Measurements from ENCODE around the gene EVI5L.

Gene EVI5L

DNA sequence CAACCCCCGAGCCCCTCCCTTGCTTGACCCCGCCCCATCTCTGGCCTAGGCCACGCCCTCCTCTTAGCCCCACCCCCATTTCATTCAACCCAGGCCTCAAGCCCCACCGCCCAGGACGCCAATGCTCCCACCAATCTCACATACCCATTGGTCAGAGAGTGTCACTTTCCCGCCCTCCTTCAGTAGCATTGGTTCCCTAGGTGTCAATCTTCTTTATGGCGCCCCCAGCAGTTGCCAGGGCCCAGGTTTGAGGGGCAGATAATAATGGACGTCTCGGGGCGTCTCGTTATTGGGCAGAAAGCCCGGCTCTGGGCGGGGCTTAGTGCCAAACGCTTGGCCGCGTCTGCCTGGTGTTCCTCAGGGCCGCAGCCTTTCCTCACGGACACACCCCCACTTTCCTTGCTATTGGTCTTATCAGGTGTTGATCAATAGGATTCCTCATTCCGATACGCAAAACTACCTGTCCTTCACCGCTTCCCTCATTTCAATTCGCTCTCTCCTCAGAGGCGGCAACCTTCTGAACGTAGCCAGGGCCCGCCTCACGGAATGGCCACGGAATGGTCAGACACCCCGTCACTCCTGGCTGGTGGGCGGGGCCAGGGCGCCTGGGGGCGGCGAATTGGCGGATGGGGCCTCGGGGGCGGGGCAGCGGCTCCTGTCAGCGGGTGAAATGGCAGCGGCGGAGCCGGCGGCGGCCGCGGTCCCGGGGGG lies at the start of gene EVI5L:
TSS of gene EVI5L (plus strand) at position 658 of the 711 bp plus-strand sequence. CDS start 16,325 bp downstream, outside the sequence.
- TF ChIP-seq, protein P1, sequence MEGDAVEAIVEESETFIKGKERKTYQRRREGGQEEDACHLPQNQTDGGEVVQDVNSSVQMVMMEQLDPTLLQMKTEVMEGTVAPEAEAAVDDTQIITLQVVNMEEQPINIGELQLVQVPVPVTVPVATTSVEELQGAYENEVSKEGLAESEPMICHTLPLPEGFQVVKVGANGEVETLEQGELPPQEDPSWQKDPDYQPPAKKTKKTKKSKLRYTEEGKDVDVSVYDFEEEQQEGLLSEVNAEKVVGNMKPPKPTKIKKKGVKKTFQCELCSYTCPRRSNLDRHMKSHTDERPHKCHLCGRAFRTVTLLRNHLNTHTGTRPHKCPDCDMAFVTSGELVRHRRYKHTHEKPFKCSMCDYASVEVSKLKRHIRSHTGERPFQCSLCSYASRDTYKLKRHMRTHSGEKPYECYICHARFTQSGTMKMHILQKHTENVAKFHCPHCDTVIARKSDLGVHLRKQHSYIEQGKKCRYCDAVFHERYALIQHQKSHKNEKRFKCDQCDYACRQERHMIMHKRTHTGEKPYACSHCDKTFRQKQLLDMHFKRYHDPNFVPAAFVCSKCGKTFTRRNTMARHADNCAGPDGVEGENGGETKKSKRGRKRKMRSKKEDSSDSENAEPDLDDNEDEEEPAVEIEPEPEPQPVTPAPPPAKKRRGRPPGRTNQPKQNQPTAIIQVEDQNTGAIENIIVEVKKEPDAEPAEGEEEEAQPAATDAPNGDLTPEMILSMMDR (conservative IDR thresholded peaks at IDR 0.05; ENCODE audit: low read depth, low read length) = no peak
- DNase-seq (ENCODE audit: low read depth) = peak; percentile 100
- peak within 1 kb of the TSS; percentile 61 for H3K4me3 ChIP-seq (ENCODE audit: low read length)

DNA sequence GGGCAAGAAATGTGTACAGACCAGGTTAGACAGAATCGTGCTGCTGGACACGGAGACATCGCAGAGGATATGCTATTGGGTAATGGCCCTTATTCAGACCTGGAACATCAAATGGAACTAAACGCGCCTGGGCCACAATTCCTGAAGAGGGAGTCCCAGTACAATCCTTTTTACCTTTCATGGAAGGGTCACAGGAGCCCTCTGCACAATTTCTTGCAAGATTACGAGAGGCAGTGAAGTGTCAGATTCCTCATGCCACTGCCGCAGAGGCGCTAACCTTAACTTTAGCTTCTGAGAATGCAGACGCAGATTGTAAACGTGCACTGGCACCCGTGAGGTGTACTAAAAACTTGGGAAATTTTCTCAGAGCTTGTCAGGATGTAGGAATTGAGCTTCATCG lies 48.9 kb upstream of the EVI5L start:
- no peak for DNase-seq (ENCODE audit: low read depth)
- no peak overlapping the region for H3K4me3 ChIP-seq (ENCODE audit: low read length)
- TF ChIP-seq, protein P1 (conservative IDR thresholded peaks at IDR 0.05; ENCODE audit: low read depth, low read length) = no peak

DNA sequence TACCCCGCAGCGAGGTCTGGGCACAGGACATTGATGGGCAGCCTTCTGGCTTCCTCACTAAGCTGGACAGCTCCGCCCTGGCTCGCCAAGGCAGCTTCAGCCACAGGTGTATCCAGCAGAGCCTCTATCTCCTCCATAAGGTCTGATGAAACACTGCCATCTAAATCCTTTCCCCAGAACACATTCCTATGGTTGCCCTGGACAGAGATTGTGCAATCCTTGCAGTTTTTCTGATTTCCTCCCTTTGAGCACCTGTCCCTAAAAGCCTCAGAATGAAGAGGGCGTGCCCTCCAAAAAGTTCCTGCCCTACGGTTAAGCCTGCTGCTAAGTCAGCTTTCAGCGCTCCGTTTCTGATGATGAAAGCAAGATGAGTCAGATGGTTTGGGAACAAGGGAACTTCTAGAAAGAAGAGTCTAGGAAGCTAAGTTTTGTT lies 46.0 kb upstream of the EVI5L start:
- H3K4me3 ChIP-seq (ENCODE audit: low read length) = no peak overlapping the region
- no peak for DNase-seq (ENCODE audit: low read depth)
- TF ChIP-seq, protein P1 (conservative IDR thresholded peaks at IDR 0.05; ENCODE audit: low read depth, low read length) = no peak

DNA sequence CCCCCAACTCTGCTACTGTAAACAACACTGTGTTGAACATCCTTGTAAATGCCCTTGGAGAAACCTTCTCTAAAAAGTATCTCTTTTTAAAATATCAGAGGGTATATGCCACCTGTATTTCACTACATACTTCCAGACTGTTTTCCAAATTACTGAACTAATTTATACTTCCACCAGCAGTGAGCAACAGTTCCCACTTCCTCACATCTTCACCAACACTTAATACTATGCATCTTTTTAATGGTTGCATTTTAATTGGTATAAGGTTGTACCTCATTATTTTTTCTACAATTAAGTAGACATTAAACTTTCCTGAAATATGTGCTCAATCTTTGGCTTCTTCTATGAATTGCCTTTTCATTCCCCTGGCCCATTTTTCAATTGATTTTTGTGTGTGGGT lies 45.2 kb upstream of the EVI5L start:
- TF ChIP-seq, protein P1 (conservative IDR thresholded peaks at IDR 0.05; ENCODE audit: low read depth, low read length) = no peak
- no peak for DNase-seq (ENCODE audit: low read depth)
- no peak overlapping the region for H3K4me3 ChIP-seq (ENCODE audit: low read length)

DNA sequence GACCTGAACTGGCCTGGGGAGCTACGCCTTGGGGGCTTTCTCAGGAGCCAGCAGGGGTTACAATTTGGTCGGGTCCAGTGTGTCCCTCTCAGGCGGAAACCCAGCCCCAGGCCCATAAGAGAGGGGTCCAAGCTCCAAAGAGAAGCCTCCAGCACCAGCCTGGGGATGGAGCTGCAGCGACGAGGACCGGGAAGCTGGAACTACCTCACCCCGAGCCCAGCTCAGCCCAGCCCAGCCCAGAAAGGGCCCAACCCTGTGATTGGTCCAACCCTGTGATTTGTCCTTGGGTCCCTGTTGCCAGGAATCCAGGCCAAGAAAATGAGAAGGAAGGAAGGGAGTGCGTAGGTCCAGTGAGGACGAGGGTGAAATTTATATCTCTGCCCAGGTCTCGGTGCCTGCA lies 42.9 kb upstream of the EVI5L start:
- TF ChIP-seq, protein P1 (conservative IDR thresholded peaks at IDR 0.05; ENCODE audit: low read depth, low read length) = no peak

DNA sequence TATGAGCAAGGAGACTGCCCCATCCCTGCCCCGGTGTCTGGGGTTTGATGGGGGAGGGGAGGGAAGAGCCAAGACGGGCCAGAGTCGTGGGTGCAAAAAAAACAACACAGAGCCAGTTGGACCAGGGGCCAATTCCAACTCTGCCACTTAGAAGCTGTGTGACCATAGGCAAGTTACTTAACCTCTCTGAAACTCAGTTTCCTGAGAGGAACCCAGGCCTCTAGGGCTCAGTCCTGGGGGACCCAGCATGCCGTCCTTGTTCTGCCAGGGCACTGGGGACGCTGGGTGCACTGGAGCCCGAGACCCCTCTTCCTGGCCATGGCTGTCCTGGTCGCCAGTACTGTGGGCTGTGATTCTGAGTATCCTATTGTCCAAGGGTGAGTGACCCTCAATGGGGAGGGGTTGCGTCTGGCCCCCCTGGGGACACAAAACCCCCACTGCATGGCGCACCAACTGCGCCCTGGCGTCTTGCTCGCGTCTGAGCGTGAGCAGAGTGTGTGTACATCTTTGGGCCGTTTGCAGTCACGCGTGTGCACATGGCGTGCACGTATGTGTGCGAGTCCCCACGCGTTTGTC lies 42.3 kb upstream of the EVI5L start:
- DNase-seq (ENCODE audit: low read depth) = no peak
- H3K4me3 ChIP-seq (ENCODE audit: low read length) = no peak overlapping the region
- TF ChIP-seq, protein P1 (conservative IDR thresholded peaks at IDR 0.05; ENCODE audit: low read depth, low read length) = no peak

More for the DNA sequence above, 42.9 kb upstream of the EVI5L start:
- no peak overlapping the region for H3K4me3 ChIP-seq (ENCODE audit: low read length)
- no peak for DNase-seq (ENCODE audit: low read depth)

All from retinal pigment epithelial cell (primary cell).